Measurements from ENCODE around the gene FUT8. TPM values are rescaled to one million over a fixed set of nuclear protein-coding genes. Genes with fewer than 3 reads are reported as not detected.

FUT8 gene
- total RNA-seq, 4 donors from 2014 or later, result 6.5 to 11.3 (median 9.3) TPM

DNA sequence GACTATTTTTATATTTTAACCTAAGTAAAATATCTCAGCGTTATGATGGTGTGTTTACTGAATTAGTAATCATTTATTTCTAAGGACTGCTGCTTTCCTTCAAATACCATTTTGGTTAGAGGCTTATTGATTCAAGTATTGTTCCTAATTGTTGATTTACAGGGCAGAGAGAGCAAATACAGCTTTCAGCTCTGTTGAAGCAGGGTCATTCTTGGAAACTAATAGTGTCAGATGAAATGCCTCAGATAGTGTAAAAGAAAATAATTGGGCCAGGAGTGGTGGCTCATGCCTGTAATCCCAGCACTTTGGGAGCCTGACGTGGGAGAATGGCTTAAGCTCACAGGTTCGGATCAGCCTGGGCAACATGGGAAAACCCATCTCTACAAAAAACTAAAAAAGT is 249.3 kb downstream of the FUT8 start:
- TF ChIP-seq CTCF (IDR thresholded peaks at IDR 0.05 in 4 of 5, conservative IDR thresholded peaks at IDR 0.05 in 1 of 5) (no peak), POLR2A (IDR thresholded peaks at IDR 0.05) (no peak)
- no peak overlapping the region for H3K4me3 ChIP-seq
- no peaks in the 10 kb centered on the region for H3K36me3 ChIP-seq
- no peaks in the 10 kb centered on the region for H3K9me3 ChIP-seq
- no peaks in the 10 kb centered on the region for H3K4me1 ChIP-seq
- intact Hi-C loops (cut with DNase I; ENCODE audit: low total_unique reads), result no loop called here
- in situ Hi-C loops (cut with MboI; ENCODE audit: low sequenced_read_pairs in 4 of 4), result no loop called here
- no peak overlapping the region for H3K27ac ChIP-seq
- no peak for ATAC-seq
- H3K27me3 ChIP-seq, result no peaks in the 10 kb centered on the region
- DNase-seq, result no peak

GRCh38 chr14:65664436-65664835 is 251.9 kb downstream of the FUT8 start:
- TF ChIP-seq CTCF (IDR thresholded peaks at IDR 0.05 in 4 of 5, conservative IDR thresholded peaks at IDR 0.05 in 1 of 5) (no peak), POLR2A (IDR thresholded peaks at IDR 0.05) (no peak)
- DNase-seq (no peak), ATAC-seq (no peak)
- Histone ChIP-seq H3K27me3 (no peaks in the 10 kb centered on the region), H3K9me3 (no peaks in the 10 kb centered on the region), H3K36me3 (no peaks in the 10 kb centered on the region), H3K4me1 (no peaks in the 10 kb centered on the region), H3K27ac (no peak overlapping the region), H3K4me3 (no peak overlapping the region)
- intact Hi-C loops (cut with DNase I; ENCODE audit: low total_unique reads), result no loop called here
- in situ Hi-C loops (cut with MboI; ENCODE audit: low sequenced_read_pairs in 4 of 4), result no loop called here

GRCh38 chr14:65676361-65677014 is 264.0 kb downstream of the FUT8 start:
- Histone ChIP-seq H3K4me3 (no peak overlapping the region), H3K9me3 (no peaks in the 10 kb centered on the region), H3K27ac (no peak overlapping the region), H3K36me3 (no peaks in the 10 kb centered on the region), H3K27me3 (no peaks in the 10 kb centered on the region), H3K4me1 (no peaks in the 10 kb centered on the region)
- ATAC-seq, result no peak
- intact Hi-C loops (cut with DNase I; ENCODE audit: low total_unique reads) (no loop called here), in situ Hi-C loops (cut with MboI; ENCODE audit: low sequenced_read_pairs in 4 of 4) (no loop called here)
- TF ChIP-seq POLR2A (IDR thresholded peaks at IDR 0.05) (no peak), CTCF (IDR thresholded peaks at IDR 0.05 in 4 of 5, conservative IDR thresholded peaks at IDR 0.05 in 1 of 5) (no peak)
- no peak for DNase-seq

GRCh38 chr14:65685572-65685971 is 273.0 kb downstream of the FUT8 start:
- no peak for DNase-seq
- TF ChIP-seq POLR2A (IDR thresholded peaks at IDR 0.05) (no peak), CTCF (IDR thresholded peaks at IDR 0.05 in 4 of 5, conservative IDR thresholded peaks at IDR 0.05 in 1 of 5) (no peak)
- in situ Hi-C loops (cut with MboI; ENCODE audit: low sequenced_read_pairs in 4 of 4) (no loop called here), intact Hi-C loops (cut with DNase I; ENCODE audit: low total_unique reads) (no loop called here)
- ATAC-seq, result no peak
- no peak overlapping the region for H3K27ac ChIP-seq
- no peaks in the 10 kb centered on the region for H3K27me3 ChIP-seq
- H3K4me3 ChIP-seq, result no peak overlapping the region
- H3K9me3 ChIP-seq, result no peaks in the 10 kb centered on the region
- H3K4me1 ChIP-seq, result no peaks in the 10 kb centered on the region
- H3K36me3 ChIP-seq, result no peaks in the 10 kb centered on the region

DNA sequence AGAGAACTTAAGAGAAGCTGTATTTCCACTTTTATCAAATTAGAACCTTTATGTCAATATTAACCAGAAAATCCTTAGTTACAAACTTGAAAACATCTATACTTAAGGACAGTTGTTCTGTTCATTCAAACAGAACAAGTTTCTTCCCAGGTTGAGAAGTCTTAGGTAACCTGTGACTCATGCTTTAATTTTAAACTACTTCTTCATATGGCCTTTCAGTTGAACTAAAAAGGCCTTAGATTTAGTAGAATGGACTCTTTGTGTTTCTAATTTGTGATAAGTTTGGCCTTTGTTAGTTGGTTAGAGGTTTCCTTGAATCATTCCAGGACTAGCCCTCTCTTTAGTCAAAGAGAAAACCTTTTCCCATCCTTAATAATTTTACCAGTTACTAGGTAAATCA is 274.2 kb downstream of the FUT8 start:
- ATAC-seq (no peak), DNase-seq (no peak)
- Histone ChIP-seq H3K4me1 (no peaks in the 10 kb centered on the region), H3K27me3 (no peaks in the 10 kb centered on the region), H3K9me3 (no peaks in the 10 kb centered on the region), H3K36me3 (no peaks in the 10 kb centered on the region), H3K4me3 (no peak overlapping the region), H3K27ac (no peak overlapping the region)
- intact Hi-C loops (cut with DNase I; ENCODE audit: low total_unique reads) (no loop called here), in situ Hi-C loops (cut with MboI; ENCODE audit: low sequenced_read_pairs in 4 of 4) (no loop called here)
- no peak for TF ChIP-seq CTCF (IDR thresholded peaks at IDR 0.05 in 4 of 5, conservative IDR thresholded peaks at IDR 0.05 in 1 of 5)

Data from gastrocnemius medialis (tissue), 4 donors.